HepG2 (cell line): ENCODE measurements around the gene ZDHHC11.

Experiments
- EP300 ChIP-seq, 3 experiments: sonication (generic) in 1 of 3; formaldehyde crosslinking in 1 of 3; IDR thresholded peaks; 2 replicates each; pipeline versions ENCODE4 v1.5.1 to v1.6.1; 2011 to 2020; ENCODE audit warnings: low read depth in 2 of 3, low read length in 2 of 3, borderline replicate concordance in 1 of 3, improper control_type of control experiment in 1 of 3, mild to moderate bottlenecking in 1 of 3, missing genetic modification reagents in 1 of 3, moderate library complexity in 1 of 3
- EZH2 ChIP-seq: conservative IDR thresholded peaks from 2 replicates; pipeline ENCODE4 v1.6.1; 2012; ENCODE audit warnings: mild to moderate bottlenecking, low read depth, low read length, moderate library complexity
- FOXM1 ChIP-seq: sonication (generic); formaldehyde crosslinking; IDR thresholded peaks from 2 replicates; pipeline ENCODE4 v1.5.0; 2020; ENCODE audit warnings: missing genetic modification reagents
- JUNB ChIP-seq: sonication (generic); formaldehyde crosslinking; IDR thresholded peaks from 2 replicates; pipeline ENCODE4 v1.8.0; 2022; ENCODE audit warnings: missing genetic modification reagents, mild to moderate bottlenecking, borderline replicate concordance
- REL ChIP-seq: sonication (generic); formaldehyde crosslinking; conservative IDR thresholded peaks from 2 replicates; pipeline ENCODE4 v1.8.0; 2022; ENCODE audit warnings: mild to moderate bottlenecking, missing genetic modification reagents, moderate library complexity
- ZBTB33 ChIP-seq: sonication (generic); formaldehyde crosslinking; IDR thresholded peaks from 2 replicates; pipeline ENCODE4 v1.4.0; 2020; ENCODE audit warnings: missing genetic modification reagents
- ZBTB44 ChIP-seq: sonication (generic); formaldehyde crosslinking; IDR thresholded peaks from 2 replicates; pipeline ENCODE4 v1.4.0; 2020; ENCODE audit warnings: missing genetic modification reagents
- ZNF232 ChIP-seq: sonication (generic); formaldehyde crosslinking; IDR thresholded peaks from 2 replicates; pipeline ENCODE4 v1.4.0; 2020; ENCODE audit warnings: missing genetic modification reagents, borderline replicate concordance
- ZSCAN29 ChIP-seq: sonication (generic); formaldehyde crosslinking; conservative IDR thresholded peaks from 2 replicates; pipeline ENCODE4 v1.4.0; 2020; ENCODE audit warnings: mild to moderate bottlenecking, missing genetic modification reagents
- TF ChIP-seq, protein P1 (sequence below): sonication (generic); formaldehyde crosslinking; IDR thresholded peaks from 2 replicates; pipeline ENCODE4; 2020; ENCODE audit warnings: missing genetic modification reagents, mild to moderate bottlenecking, borderline replicate concordance
- TF ChIP-seq, protein P2 (sequence below): sonication (generic); formaldehyde crosslinking; IDR thresholded peaks from 2 replicates; pipeline ENCODE4 v1.5.1; 2020; ENCODE audit warnings: mild to moderate bottlenecking, missing genetic modification reagents

DNA sequence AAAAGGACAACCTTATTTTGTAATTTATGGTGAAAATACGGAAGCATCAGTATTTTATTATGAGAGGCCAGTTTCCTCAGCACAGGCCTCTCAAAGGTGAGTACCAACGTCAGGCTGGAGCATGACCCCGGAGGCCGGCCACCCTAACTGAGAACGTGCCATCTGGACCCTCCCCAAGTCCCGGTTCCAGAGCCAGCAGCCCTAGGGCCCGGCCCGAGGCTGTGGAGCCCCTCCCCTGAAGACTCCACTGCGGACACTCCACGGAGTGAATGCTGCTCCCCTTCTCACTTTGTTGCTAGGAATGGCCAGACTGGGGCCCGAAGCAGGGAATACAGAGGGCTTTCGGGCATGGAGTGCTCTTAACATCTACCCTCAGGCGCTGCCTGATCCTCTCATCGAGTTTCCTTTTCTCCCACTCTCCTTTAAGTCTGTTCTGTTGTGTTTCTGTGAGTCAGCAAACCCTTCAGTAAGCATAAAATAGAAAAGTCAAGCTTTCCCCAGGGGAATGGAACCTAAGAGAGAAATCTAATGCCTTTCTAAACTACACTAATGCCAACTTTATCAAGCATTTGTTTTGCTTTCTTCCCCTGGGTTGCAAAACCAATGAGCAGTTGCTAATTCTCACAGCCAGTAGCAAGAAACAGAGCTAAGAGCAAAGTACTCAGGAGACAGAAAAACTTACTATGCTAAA, 37.3 kb upstream of the ZDHHC11 start:
- TF ChIP-seq, protein P1, sequence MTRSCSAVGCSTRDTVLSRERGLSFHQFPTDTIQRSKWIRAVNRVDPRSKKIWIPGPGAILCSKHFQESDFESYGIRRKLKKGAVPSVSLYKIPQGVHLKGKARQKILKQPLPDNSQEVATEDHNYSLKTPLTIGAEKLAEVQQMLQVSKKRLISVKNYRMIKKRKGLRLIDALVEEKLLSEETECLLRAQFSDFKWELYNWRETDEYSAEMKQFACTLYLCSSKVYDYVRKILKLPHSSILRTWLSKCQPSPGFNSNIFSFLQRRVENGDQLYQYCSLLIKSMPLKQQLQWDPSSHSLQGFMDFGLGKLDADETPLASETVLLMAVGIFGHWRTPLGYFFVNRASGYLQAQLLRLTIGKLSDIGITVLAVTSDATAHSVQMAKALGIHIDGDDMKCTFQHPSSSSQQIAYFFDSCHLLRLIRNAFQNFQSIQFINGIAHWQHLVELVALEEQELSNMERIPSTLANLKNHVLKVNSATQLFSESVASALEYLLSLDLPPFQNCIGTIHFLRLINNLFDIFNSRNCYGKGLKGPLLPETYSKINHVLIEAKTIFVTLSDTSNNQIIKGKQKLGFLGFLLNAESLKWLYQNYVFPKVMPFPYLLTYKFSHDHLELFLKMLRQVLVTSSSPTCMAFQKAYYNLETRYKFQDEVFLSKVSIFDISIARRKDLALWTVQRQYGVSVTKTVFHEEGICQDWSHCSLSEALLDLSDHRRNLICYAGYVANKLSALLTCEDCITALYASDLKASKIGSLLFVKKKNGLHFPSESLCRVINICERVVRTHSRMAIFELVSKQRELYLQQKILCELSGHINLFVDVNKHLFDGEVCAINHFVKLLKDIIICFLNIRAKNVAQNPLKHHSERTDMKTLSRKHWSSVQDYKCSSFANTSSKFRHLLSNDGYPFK (CRISPR knock-in tag): no peak
- TF ChIP-seq EP300 (IDR thresholded peaks at IDR 0.05; ENCODE audit: low read depth in 2 of 2, low read length in 2 of 2) (no peak), EP300 (CRISPR knock-in tag; IDR thresholded peaks at IDR 0.05; ENCODE audit: borderline replicate concordance) (no peak), REL (CRISPR knock-in tag) (no peak), JUNB (CRISPR knock-in tag) (no peak), ZSCAN29 (no peak), FOXM1 (CRISPR knock-in tag) (no peak), EZH2 (no peak), ZNF232 (CRISPR knock-in tag) (no peak), ZBTB44 (CRISPR knock-in tag) (no peak), ZBTB33 (CRISPR knock-in tag) (no peak)
- TF ChIP-seq, protein P2, sequence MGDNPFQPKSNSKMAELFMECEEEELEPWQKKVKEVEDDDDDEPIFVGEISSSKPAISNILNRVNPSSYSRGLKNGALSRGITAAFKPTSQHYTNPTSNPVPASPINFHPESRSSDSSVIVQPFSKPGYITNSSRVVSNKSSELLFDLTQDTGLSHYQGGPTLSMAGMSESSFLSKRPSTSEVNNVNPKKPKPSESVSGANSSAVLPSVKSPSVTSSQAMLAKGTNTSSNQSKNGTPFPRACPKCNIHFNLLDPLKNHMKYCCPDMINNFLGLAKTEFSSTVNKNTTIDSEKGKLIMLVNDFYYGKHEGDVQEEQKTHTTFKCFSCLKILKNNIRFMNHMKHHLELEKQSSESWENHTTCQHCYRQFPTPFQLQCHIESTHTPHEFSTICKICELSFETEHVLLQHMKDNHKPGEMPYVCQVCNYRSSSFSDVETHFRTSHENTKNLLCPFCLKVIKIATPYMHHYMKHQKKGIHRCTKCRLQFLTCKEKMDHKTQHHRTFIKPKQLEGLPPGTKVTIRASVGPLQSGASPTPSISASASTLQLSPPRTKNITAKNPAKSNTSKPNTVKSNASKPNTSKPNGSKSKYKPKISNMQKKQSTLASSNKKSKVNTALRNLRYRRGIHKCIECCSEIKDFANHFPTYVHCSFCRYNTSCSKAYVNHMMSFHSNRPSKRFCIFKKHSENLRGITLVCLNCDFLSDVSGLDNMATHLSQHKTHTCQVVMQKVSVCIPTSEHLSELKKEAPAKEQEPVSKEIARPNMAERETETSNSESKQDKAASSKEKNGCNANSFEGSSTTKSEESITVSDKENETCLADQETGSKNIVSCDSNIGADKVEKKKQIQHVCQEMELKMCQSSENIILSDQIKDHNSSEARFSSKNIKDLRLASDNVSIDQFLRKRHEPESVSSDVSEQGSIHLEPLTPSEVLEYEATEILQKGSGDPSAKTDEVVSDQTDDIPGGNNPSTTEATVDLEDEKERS: no peak
